Sigmoid colon (tissue), 7 donors: ENCODE data around the gene URB2. TPM values are rescaled to one million over a fixed set of nuclear protein-coding genes. Genes with fewer than 3 reads are reported as not detected.

Experiments used
- DNase-seq: peaks from one replicate; pipeline ENCODE4 v3.0.0-alpha.2; 2019
- H3K27ac ChIP-seq, 4 donors: fragments of 200-600 bp; sonication (generic); one replicate each; pipeline ENCODE4 v1.5.1; 2016 to 2019; ENCODE audit warnings: mild to moderate bottlenecking in 1 of 4
- H3K27me3 ChIP-seq, 3 donors: fragments of 200-600 bp; sonication (generic); one replicate each; pipeline ENCODE4 v1.5.1; 2019; ENCODE audit warnings: mild to moderate bottlenecking in 1 of 3
- H3K36me3 ChIP-seq, 4 donors: fragments of 200-600 bp; sonication (generic); one replicate each; pipeline ENCODE4 v1.5.1; 2016 to 2019
- H3K4me1 ChIP-seq, 4 donors: fragments of 200-600 bp; sonication (generic); one replicate each; pipeline ENCODE4 v1.5.1; 2017 to 2019
- H3K4me3 ChIP-seq, 4 donors: fragments of 200-600 bp; sonication (generic); one replicate each; pipeline ENCODE4 v1.5.1; 2017 to 2019; ENCODE audit warnings: mild to moderate bottlenecking in 2 of 4, moderate library complexity in 1 of 4
- H3K9me3 ChIP-seq, 4 donors: fragments of 200-600 bp in 3 of 4; sonication (generic) in 3 of 4; one replicate each; pipeline versions ENCODE4 v1.5.1 to v1.6.1; 2013 to 2019
- EP300 ChIP-seq, 4 donors: sonication (generic); formaldehyde crosslinking; IDR thresholded peaks; one replicate each; pipeline ENCODE4 v1.6.1; 2017; ENCODE audit warnings: antibody characterized with exemption in 4 of 4
- POLR2A ChIP-seq, 2 donors: fragments of 450-650 bp; IDR thresholded peaks; one replicate each; pipeline ENCODE4 v1.6.1; 2016; ENCODE audit warnings: antibody characterized with exemption in 2 of 2, mild to moderate bottlenecking in 2 of 2, moderate library complexity in 2 of 2
- POLR2AphosphoS5 ChIP-seq, 4 donors: sonication (generic); formaldehyde crosslinking; IDR thresholded peaks; one replicate each; pipeline ENCODE4 v1.6.1; 2017; ENCODE audit warnings: antibody characterized with exemption in 4 of 4
- WGBS, 2 donors: extraction: QIAGEN DNeasy Blood & Tissue Kit; methylation state at CpG; one replicate each; pipeline ENCODE4 v1.1.7; 2013; 5-methylcytosine and 5-hydroxymethylcytosine counted together
- intact Hi-C: fragments of 100-400 bp; cut with DNase I; formaldehyde crosslinking; loops from one replicate; pipeline ENCODE4 v1.15.1; 2023
- polyA plus RNA-seq, 3 donors: library from polyadenylated mRNA; stranded (reverse); fragments of 200-250 nt; gene quantifications; one replicate each; pipeline ENCODE4 v1.2.3, GENCODE V29; 2013
- total RNA-seq, 4 donors: library from RNA; depleted of rRNA; stranded (reverse); fragments of >200 nt; gene quantifications; one replicate each; pipeline ENCODE4 v1.1.0, GENCODE V29; 2016
- TF ChIP-seq, protein P1 (sequence below), 4 experiments: fragments of 450-650 bp in 3 of 4; fragments of 200-600 bp in 1 of 4; IDR thresholded peaks; one replicate each; pipeline ENCODE4 v1.5.1; 2016 to 2019; ENCODE audit warnings: antibody characterized with exemption in 4 of 4, mild to moderate bottlenecking in 3 of 4, moderate library complexity in 2 of 4
- donor health status: healthy with polysubstance abuse.
- donor health status: Bipolar disorder and iron deficiency.
- donor health status: healthy.

Gene URB2
- total RNA-seq, result 10 to 100 TPM in 1 of 4 donors, 1 to 10 TPM in 3; 4.3 to 11.7 (median 7.4) TPM
- polyA plus RNA-seq, result 1 to 10 TPM in 1 of 3 donors, under 1 TPM in 2; 0.60 to 5.2 (median 0.92) TPM

DNA sequence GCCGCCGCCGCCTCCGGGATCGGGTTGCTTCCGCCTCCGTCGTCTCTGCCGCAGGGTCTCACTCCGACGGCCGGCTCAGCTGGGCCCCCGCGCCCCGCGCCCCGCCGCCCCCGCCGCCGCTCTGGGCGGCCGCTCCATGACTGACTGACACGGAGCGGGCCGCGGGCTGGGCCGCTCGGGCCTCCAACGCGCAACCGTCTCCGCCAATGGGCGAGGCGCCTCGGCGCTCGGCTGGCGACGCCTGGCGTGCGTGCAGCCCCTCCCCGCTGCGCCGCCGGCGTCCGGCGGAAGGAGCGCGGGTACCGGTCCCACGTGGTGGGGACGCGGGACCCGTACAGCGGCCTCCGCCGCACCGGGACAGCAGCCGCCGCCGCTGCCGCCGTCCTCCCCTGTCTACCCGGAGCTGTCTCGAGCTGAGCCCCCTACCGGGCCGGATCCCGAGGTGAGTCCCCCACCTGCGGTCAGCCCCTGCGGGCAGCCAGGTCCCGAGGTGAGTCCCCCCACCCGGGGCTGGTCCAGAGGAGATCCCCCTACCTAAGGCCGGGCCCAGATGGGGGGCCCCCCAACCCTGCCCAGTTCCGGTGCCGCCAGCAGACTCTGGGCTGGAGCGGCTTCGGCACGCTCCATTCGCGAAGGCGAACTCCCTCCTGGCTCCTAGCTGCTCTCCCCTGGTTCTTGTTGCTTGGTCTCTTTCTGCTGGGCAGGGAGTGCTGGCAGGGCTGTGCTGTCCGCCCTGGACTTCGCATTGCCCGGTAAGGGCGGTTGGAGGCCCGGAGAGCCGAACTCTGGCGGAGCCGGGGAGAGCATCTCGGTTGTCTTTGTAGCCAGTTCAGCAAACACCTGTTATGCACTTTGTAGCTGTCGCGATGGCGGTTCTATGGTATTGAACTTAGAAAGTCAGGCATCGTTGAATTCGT lies at the start of gene URB2, which contains the start of gene TAF5L:
Gene URB2 (plus strand): TSS at position 333 of the 917 bp plus-strand sequence. CDS start 1,387 bp downstream, outside the sequence.
Gene TAF5L (minus strand): TSS at position 208 of the 917 bp plus-strand sequence. CDS start 11,640 bp downstream, outside the sequence.
- peaks cover 0 to 52% (median 37%) of the 10 kb centered on the region in 4 donors for H3K4me1 ChIP-seq
- H3K27ac ChIP-seq, result peak within 1 kb of the TSS; percentile 88 to 95 (median 92)
- TF ChIP-seq POLR2AphosphoS5 (IDR thresholded peaks at IDR 0.05) (peak in 3 of 4 donors; percentile 47 to 68 (median 53)), EP300 (IDR thresholded peaks at IDR 0.05) (no peak)
- DNase-seq, result peak; percentile 94
- intact Hi-C loops, result loop anchor here (1.0 kb wide), 1 partner anchor 67 kb away; no protein-coding TSS in a partner anchor
- no peaks in the 10 kb centered on the region for H3K27me3 ChIP-seq
- H3K36me3 ChIP-seq, result no peaks in the 10 kb centered on the region
- peak within 1 kb of the TSS; percentile 70 to 96 (median 84) for H3K4me3 ChIP-seq
- WGBS, 2 donors, result 0 to 1% methylated on average over 97 of the region's 97 CpGs
- H3K9me3 ChIP-seq, result no peaks in the 10 kb centered on the region

- H3K27ac ChIP-seq, result peak overlapping the region; percentile 35 to 76 (median 62)
- H3K36me3 ChIP-seq, result no peaks in the 10 kb centered on the region
- no peak for TF ChIP-seq POLR2A (IDR thresholded peaks at IDR 0.05)
- TF ChIP-seq EP300 (IDR thresholded peaks at IDR 0.05), result no peak
- TF ChIP-seq, protein P1, sequence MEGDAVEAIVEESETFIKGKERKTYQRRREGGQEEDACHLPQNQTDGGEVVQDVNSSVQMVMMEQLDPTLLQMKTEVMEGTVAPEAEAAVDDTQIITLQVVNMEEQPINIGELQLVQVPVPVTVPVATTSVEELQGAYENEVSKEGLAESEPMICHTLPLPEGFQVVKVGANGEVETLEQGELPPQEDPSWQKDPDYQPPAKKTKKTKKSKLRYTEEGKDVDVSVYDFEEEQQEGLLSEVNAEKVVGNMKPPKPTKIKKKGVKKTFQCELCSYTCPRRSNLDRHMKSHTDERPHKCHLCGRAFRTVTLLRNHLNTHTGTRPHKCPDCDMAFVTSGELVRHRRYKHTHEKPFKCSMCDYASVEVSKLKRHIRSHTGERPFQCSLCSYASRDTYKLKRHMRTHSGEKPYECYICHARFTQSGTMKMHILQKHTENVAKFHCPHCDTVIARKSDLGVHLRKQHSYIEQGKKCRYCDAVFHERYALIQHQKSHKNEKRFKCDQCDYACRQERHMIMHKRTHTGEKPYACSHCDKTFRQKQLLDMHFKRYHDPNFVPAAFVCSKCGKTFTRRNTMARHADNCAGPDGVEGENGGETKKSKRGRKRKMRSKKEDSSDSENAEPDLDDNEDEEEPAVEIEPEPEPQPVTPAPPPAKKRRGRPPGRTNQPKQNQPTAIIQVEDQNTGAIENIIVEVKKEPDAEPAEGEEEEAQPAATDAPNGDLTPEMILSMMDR (IDR thresholded peaks at IDR 0.05), result no peak
- TF ChIP-seq POLR2AphosphoS5 (IDR thresholded peaks at IDR 0.05), result no peak
- intact Hi-C loops, result no loop called here
- no peak for DNase-seq
- H3K9me3 ChIP-seq, result no peaks in the 10 kb centered on the region
- H3K4me1 ChIP-seq, result peaks cover 0 to 29% (median 13%) of the 10 kb centered on the region in 4 donors
- peak overlapping the region in 3 of 4 donors; percentile 15 to 29 (median 23) for H3K4me3 ChIP-seq
- H3K27me3 ChIP-seq, result no peaks in the 10 kb centered on the region
- 60 to 70% methylated on average over 14 of the region's 14 CpGs for WGBS, 2 donors
Observed at GRCh38 chr1:229578168-229579058, 47.6 kb upstream of the URB2 start.

GRCh38 chr1:229579059-229579673 lies 46.9 kb upstream of the URB2 start:
- intact Hi-C loops, result no loop called here
- no peaks in the 10 kb centered on the region for H3K36me3 ChIP-seq
- no peaks in the 10 kb centered on the region for H3K9me3 ChIP-seq
- H3K4me1 ChIP-seq, result peaks cover 0 to 29% (median 13%) of the 10 kb centered on the region in 4 donors
- WGBS, 2 donors, result 11 to 36% methylated on average over 9 of the region's 9 CpGs
- no peaks in the 10 kb centered on the region for H3K27me3 ChIP-seq
- DNase-seq, result peak; percentile 84
- TF ChIP-seq POLR2A (IDR thresholded peaks at IDR 0.05) (no peak), EP300 (IDR thresholded peaks at IDR 0.05) (peak in 1 of 4 donors; percentile 74), POLR2AphosphoS5 (IDR thresholded peaks at IDR 0.05) (peak in 3 of 4 donors; percentile 34 to 66 (median 45))
- H3K27ac ChIP-seq, result peak overlapping the region; percentile 35 to 76 (median 62)
- H3K4me3 ChIP-seq, result peak overlapping the region in 3 of 4 donors; percentile 15 to 29 (median 23)

DNA sequence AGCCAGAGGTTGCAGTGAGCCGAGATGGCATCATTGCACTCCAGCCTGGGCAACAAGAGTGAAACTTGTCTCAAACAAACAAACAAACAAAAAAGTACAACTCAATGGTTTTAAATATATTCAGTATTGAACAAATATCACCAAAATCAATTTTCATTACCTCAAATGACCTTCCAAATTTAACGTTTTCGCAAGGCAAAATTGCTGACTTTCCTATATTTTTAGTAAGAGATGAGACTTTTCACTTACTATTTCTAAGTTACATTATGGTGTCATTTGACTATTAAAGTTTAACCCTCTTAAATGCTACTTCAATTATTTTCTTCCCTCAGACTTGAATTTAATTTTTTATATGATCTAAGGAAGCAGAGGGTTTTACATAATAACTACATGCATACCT lies 44.6 kb upstream of the URB2 start:
- H3K27me3 ChIP-seq, result no peaks in the 10 kb centered on the region
- no peaks in the 10 kb centered on the region for H3K36me3 ChIP-seq
- 90 to 92% methylated on average over 3 of the region's 3 CpGs for WGBS, 2 donors
- H3K9me3 ChIP-seq, result no peaks in the 10 kb centered on the region
- no peak for DNase-seq
- no peak overlapping the region for H3K4me3 ChIP-seq
- peaks cover 0 to 29% (median 13%) of the 10 kb centered on the region in 4 donors for H3K4me1 ChIP-seq
- TF ChIP-seq, protein P1 (IDR thresholded peaks at IDR 0.05), result no peak
- no peak for TF ChIP-seq POLR2A (IDR thresholded peaks at IDR 0.05)
- TF ChIP-seq POLR2AphosphoS5 (IDR thresholded peaks at IDR 0.05), result no peak
- no peak for TF ChIP-seq EP300 (IDR thresholded peaks at IDR 0.05)
- H3K27ac ChIP-seq, result peak overlapping the region in 3 of 4 donors; percentile 15 to 48 (median 45)
- intact Hi-C loops, result no loop called here
